ENCODE data around the gene LGALS3BP. TPM values are rescaled to one million over a fixed set of nuclear protein-coding genes. Genes with fewer than 3 reads are reported as not detected.

Gene LGALS3BP
- total RNA-seq, 1 donor from 2014 or later: 118 TPM

GRCh38 chr17:78973196-78973595 lies 6.5 kb downstream of the LGALS3BP start:
- FAIRE-seq (no peak), DNase-seq (ENCODE audit: low read depth) (no peak)
- Histone ChIP-seq H3K4me3 (ENCODE audit: low read depth, low read length) (no peak overlapping the region), H3K36me3 (ENCODE audit: control insufficient read depth, insufficient read depth, low read length) (peaks cover 5% of the 10 kb centered on the region), H3K27me3 (ENCODE audit: control insufficient read depth, insufficient read depth, low read length) (no peaks in the 10 kb centered on the region)
- TF ChIP-seq CTCF (IDR thresholded peaks at IDR 0.05; ENCODE audit: insufficient read depth, low read length, severe bottlenecking): no peak

GRCh38 chr17:78972507-78973105 lies 7.1 kb downstream of the LGALS3BP start:
- no peak for DNase-seq (ENCODE audit: low read depth)
- no peak for TF ChIP-seq CTCF (IDR thresholded peaks at IDR 0.05; ENCODE audit: insufficient read depth, low read length, severe bottlenecking)
- no peak overlapping the region for H3K4me3 ChIP-seq (ENCODE audit: low read depth, low read length)
- H3K27me3 ChIP-seq (ENCODE audit: control insufficient read depth, insufficient read depth, low read length): no peaks in the 10 kb centered on the region
- H3K36me3 ChIP-seq (ENCODE audit: control insufficient read depth, insufficient read depth, low read length): peaks cover 5% of the 10 kb centered on the region
- no peak for FAIRE-seq

- Histone ChIP-seq H3K4me3 (ENCODE audit: low read depth, low read length) (no peak overlapping the region), H3K36me3 (ENCODE audit: control insufficient read depth, insufficient read depth, low read length) (peaks cover 5% of the 10 kb centered on the region), H3K27me3 (ENCODE audit: control insufficient read depth, insufficient read depth, low read length) (no peaks in the 10 kb centered on the region)
- DNase-seq (ENCODE audit: low read depth) (no peak), FAIRE-seq (no peak)
- no peak for TF ChIP-seq CTCF (IDR thresholded peaks at IDR 0.05; ENCODE audit: insufficient read depth, low read length, severe bottlenecking)
Measured at GRCh38 chr17:78971756-78972506, 7.8 kb downstream of the LGALS3BP start.

- FAIRE-seq: no peak
- no peak overlapping the region for H3K4me3 ChIP-seq (ENCODE audit: low read depth, low read length)
- peak; percentile 45 for DNase-seq (ENCODE audit: low read depth)
Measured at GRCh38 chr17:78970834-78971755, 8.6 kb downstream of the LGALS3BP start.

GRCh38 chr17:78969865-78970264 lies 9.9 kb downstream of the LGALS3BP start:
- Histone ChIP-seq H3K27me3 (ENCODE audit: control insufficient read depth, insufficient read depth, low read length) (no peaks in the 10 kb centered on the region), H3K36me3 (ENCODE audit: control insufficient read depth, insufficient read depth, low read length) (peaks cover 5% of the 10 kb centered on the region), H3K4me3 (ENCODE audit: low read depth, low read length) (no peak overlapping the region)
- DNase-seq (ENCODE audit: low read depth) (no peak), FAIRE-seq (no peak)
- no peak for TF ChIP-seq CTCF (IDR thresholded peaks at IDR 0.05; ENCODE audit: insufficient read depth, low read length, severe bottlenecking)

More at GRCh38 chr17:78970834-78971755, 8.6 kb downstream of the LGALS3BP start:
- TF ChIP-seq CTCF (IDR thresholded peaks at IDR 0.05; ENCODE audit: insufficient read depth, low read length, severe bottlenecking): peak; percentile 87
- Histone ChIP-seq H3K27me3 (ENCODE audit: control insufficient read depth, insufficient read depth, low read length) (no peaks in the 10 kb centered on the region), H3K36me3 (ENCODE audit: control insufficient read depth, insufficient read depth, low read length) (peaks cover 5% of the 10 kb centered on the region)

All from bronchial epithelial cell (primary cell).